WTC11 (cell line): Measurements from ENCODE around the gene FNDC3B. TPM values are rescaled to one million over a fixed set of nuclear protein-coding genes. Genes with fewer than 3 reads are reported as not detected.

Experiments
- ATF6 ChIP-seq: sonication (generic); formaldehyde crosslinking; IDR thresholded peaks from 2 replicates; pipeline ENCODE4 v1.8.1; 2023; ENCODE audit warnings: mild to moderate bottlenecking, missing genetic modification reagents
- FOXK1 ChIP-seq: sonication (generic); formaldehyde crosslinking; IDR thresholded peaks from 2 replicates; pipeline ENCODE4 v1.8.0; 2022; ENCODE audit warnings: mild to moderate bottlenecking, moderate library complexity, missing genetic modification reagents
- GABPB1 ChIP-seq: sonication (generic); formaldehyde crosslinking; IDR thresholded peaks from 2 replicates; pipeline ENCODE4 v1.8.1; 2023; ENCODE audit warnings: mild to moderate bottlenecking, missing genetic modification reagents
- GRHL2 ChIP-seq: fragments of 250-450 bp; sonication (Bioruptor Pico); IDR thresholded peaks from 2 replicates; pipeline ENCODE4 v1.8.0; 2022; ENCODE audit warnings: mild to moderate bottlenecking, moderate library complexity; ENCODE audit not compliant: insufficient replicate concordance, severe bottlenecking
- HMGXB4 ChIP-seq: sonication (generic); formaldehyde crosslinking; IDR thresholded peaks from 2 replicates; pipeline ENCODE4 v1.8.1; 2023; ENCODE audit warnings: mild to moderate bottlenecking, moderate library complexity, missing genetic modification reagents
- KAT7 ChIP-seq: sonication (generic); formaldehyde crosslinking; IDR thresholded peaks from 2 replicates; pipeline ENCODE4 v1.8.1; 2023; ENCODE audit warnings: missing genetic modification reagents, mild to moderate bottlenecking, borderline replicate concordance
- NFATC4 ChIP-seq: fragments of 250-450 bp; sonication (Bioruptor Pico); IDR thresholded peaks from 2 replicates; pipeline ENCODE4 v1.9.0; 2021; ENCODE audit warnings: mild to moderate bottlenecking
- NR3C1 ChIP-seq: sonication (generic); formaldehyde crosslinking; conservative IDR thresholded peaks from 2 replicates; pipeline ENCODE4 v1.8.1; 2023; ENCODE audit warnings: low read depth, mild to moderate bottlenecking, missing genetic modification reagents
- PREB ChIP-seq: sonication (generic); formaldehyde crosslinking; IDR thresholded peaks from 2 replicates; pipeline ENCODE4 v1.8.1; 2022; ENCODE audit warnings: mild to moderate bottlenecking, missing genetic modification reagents, moderate library complexity, borderline replicate concordance
- RORB ChIP-seq: fragments of 250-450 bp; sonication (Bioruptor Pico); IDR thresholded peaks from 2 replicates; pipeline ENCODE4 v1.9.0; 2021; ENCODE audit warnings: mild to moderate bottlenecking
- USF2 ChIP-seq: sonication (generic); formaldehyde crosslinking; IDR thresholded peaks from 2 replicates; pipeline ENCODE4 v1.8.1; 2023; ENCODE audit warnings: mild to moderate bottlenecking, missing genetic modification reagents, moderate library complexity
- ZNF532 ChIP-seq: fragments of 250-450 bp; sonication (Bioruptor Pico); IDR thresholded peaks from 2 replicates; pipeline ENCODE4 v1.9.0; 2021; ENCODE audit warnings: mild to moderate bottlenecking, borderline replicate concordance
- ZSCAN18 ChIP-seq: fragments of 250-450 bp; sonication (Bioruptor Pico); IDR thresholded peaks from 2 replicates; pipeline ENCODE4 v2.1.2; 2022; ENCODE audit warnings: mild to moderate bottlenecking, moderate library complexity
- total RNA-seq: library from RNA; stranded (reverse); gene quantifications from 3 replicates; pipeline ENCODE4 v1.2.3, GENCODE V29; 2021
- TF ChIP-seq, protein P1 (sequence below): fragments of 250-450 bp; sonication (Bioruptor Pico); conservative IDR thresholded peaks from 2 replicates; pipeline ENCODE4 v1.9.0; 2021; ENCODE audit warnings: mild to moderate bottlenecking

Gene FNDC3B
- total RNA-seq, 1 experiment from 2014 or later = 42.8 TPM

GRCh38 chr3:172065967-172066762, 26.8 kb downstream of the FNDC3B start (continued):
- no peak for TF ChIP-seq ATF6 (CRISPR knock-in tag)
- TF ChIP-seq, protein P1, sequence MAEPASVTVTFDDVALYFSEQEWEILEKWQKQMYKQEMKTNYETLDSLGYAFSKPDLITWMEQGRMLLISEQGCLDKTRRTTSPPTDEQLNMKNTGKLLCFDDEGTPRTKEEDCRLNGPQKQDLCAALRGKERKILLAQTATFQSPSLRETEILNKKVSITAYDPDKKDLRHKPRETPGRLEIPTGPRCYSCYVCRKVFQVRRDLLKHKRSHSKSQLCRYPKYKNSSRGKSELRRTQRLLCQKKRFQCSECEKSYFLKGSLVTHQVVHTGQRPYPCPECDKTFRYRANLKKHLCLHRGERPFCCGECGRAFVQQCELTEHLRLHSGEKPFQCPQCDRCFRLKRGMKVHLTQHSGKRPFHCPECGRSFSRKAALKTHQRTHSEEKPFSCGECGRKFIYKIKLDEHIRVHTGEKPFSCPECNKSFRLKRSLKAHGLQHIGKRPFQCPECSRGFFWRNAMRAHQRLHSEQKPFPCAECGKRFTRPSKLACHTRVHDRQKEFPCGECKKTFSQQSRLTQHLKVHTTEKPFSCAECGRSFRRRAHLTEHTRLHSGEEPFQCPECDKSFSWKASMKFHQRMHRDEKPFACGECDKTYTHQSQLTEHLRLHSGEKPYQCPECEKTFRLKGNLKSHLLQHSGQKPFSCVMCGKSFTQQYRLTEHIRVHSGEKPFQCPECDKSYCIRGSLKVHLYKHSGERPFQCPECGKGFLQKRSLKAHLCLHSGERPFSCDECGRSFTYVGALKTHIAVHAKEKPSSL = no peak
- no peak for TF ChIP-seq RORB
- no peak for TF ChIP-seq NR3C1
- no peak for TF ChIP-seq KAT7 (CRISPR knock-in tag)
- no peak for TF ChIP-seq USF2 (CRISPR knock-in tag)
- no peak for TF ChIP-seq ZSCAN18 (CRISPR knock-in tag)
- TF ChIP-seq PREB (CRISPR knock-in tag) = no peak
- no peak for TF ChIP-seq NFATC4 (CRISPR knock-in tag)
- no peak for TF ChIP-seq GRHL2 (CRISPR knock-in tag)
- TF ChIP-seq FOXK1 = no peak
- TF ChIP-seq ZNF532 (CRISPR knock-in tag) = no peak
- TF ChIP-seq HMGXB4 (CRISPR knock-in tag) = no peak
- TF ChIP-seq GABPB1 = no peak
